HG03442 (cell line): ENCODE measurements around the gene PTMS.

Experiments used
- ATAC-seq: cut with Tn5 transposase; IDR thresholded peaks from one replicate; pipeline ENCODE4 v1.9.1; 2021; ENCODE audit warnings: mild to moderate bottlenecking, moderate library complexity; ENCODE audit not compliant: unreplicated experiment

PTMS gene

DNA sequence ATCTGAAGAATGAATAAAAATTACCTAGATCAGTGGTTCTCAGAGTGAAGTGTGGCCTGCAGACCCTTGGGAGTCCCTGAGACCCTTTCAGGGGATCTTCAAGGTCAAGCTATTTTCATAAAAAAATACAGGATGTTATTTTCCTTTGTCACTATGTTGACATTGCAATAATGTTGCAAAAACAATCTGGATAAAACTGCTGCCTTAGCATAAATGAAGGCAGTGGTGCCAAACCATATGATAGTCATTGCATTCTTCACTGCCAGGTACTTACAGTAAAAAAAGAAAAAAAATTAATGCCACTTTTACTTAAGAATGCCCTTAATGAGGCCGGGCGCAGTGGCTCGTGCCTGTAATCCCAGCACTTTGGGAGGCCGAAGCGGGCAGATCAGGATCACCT is 21.1 kb downstream of the PTMS start:
- ATAC-seq: no peak

- ATAC-seq: no peak
Measured at GRCh38 chr12:6788972-6789924, 23.1 kb downstream of the PTMS start, which contains the start of gene CD4. TSS of gene CD4 (plus strand) at chr12:6789528. CDS start at chr12:6800139, 10,611 bp downstream.

DNA sequence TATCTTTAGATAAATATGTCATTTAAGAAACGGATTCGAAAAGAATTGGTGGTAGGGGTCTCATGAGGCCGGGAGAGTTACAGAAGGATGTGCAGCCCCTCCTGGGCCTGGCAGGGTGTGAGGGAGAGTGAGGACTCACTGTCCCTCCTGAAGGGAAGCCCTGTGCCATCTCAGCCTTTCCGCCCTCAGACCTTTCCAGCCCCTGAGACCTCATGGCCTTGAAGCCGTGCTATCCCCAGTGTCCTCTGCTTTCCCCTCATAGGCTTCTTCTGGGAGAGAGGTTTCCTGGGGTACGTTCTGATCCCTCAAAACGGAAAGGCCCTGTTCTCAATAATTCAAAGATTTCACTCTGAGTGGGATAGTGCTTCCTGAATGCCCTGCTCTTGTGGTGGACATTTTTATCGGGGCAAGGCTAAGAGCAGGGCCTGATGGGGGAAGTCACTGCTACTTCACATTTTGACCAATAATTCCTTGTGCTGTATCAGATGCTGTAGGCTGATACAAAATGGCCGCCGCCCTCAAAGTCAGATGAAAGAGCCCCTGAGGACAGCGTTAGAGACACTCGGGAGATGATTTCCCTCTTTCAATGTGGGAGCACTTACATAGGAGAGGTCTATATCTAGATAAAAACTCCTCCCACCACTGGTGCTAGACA is 24.5 kb downstream of the PTMS start:
- ATAC-seq: no peak

GRCh38 chr12:6791931-6792520 is 25.9 kb downstream of the PTMS start:
- ATAC-seq: no peak

DNA sequence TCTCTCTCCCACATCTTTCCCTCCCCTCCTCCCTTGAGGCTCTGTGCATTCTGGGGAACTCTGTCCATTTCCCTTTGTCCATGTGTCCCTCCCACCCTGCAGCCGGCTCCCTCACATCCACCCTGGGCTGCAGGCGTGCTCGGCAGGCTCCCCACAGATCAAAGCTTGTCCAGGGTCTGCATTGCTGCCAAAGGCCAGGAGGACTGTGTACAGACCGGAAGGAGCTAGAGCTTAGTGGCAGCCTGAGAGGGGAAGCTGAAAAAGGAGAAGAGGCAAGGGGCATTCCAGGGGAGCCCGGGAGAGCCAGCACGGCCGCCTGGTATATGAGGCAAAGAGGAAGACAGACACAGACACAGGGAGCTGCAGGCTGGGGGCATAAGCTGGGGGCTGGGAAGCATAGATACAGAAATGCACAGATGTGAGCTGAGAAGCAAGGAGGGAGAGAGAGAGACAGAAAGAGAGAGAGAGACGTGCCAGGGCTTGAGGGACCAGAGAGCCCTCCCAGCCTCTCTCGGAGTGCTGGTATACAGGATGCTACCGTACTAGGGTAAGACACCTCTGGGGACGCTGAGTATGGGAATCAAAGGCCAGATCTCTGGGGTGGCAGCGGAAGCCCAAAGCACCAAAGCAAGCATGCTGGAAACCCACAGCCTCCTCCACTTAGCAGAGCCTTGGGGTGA is 26.5 kb downstream of the PTMS start:
- ATAC-seq: no peak

GRCh38 chr12:6795088-6795487 is 28.9 kb downstream of the PTMS start:
- ATAC-seq: no peak

GRCh38 chr12:6796576-6796975 is 30.4 kb downstream of the PTMS start:
- ATAC-seq: no peak

DNA sequence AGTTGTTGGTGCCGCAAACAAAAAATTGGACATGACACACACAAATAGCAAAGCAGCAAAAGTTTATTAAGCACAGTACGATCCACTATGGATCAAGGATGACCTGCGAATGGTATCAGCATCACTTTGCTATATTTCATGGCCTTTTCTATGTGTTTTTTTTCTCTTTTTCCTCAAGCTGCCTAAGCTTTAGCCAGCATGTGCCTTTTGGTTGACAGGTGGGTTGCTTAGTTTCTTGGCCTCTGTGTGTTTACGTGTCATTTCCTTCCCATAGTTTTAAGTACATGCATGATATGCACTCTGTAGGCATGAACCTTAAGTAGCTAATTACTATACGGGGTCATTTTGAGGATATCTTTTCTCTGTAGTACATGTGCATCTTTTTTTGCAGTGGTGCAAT is 33.0 kb downstream of the PTMS start:
- ATAC-seq: no peak

GRCh38 chr12:6807170-6807569 is 41.0 kb downstream of the PTMS start:
- ATAC-seq: no peak

GRCh38 chr12:6809056-6809455 is 42.9 kb downstream of the PTMS start:
- no peak for ATAC-seq

GRCh38 chr12:6810758-6811157 is 44.6 kb downstream of the PTMS start:
- no peak for ATAC-seq

DNA sequence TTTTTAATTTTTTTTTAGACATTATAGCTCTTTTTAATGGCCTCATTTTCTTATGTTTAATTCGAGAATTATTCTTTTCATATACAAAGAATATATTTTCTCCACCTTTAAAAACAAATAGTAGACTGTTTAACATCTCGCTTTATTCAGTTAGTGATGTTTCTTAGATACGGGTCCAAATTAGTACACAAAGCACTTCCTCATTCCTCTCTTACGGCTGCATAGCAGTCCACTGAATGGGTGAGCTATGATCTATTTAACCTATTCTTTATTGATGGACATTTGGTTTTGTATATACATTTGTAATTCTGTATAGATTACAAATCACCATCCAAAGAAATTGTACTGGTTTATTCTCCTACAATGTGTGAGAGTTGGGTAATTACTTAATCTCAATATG is 47.2 kb downstream of the PTMS start:
- no peak for ATAC-seq

DNA sequence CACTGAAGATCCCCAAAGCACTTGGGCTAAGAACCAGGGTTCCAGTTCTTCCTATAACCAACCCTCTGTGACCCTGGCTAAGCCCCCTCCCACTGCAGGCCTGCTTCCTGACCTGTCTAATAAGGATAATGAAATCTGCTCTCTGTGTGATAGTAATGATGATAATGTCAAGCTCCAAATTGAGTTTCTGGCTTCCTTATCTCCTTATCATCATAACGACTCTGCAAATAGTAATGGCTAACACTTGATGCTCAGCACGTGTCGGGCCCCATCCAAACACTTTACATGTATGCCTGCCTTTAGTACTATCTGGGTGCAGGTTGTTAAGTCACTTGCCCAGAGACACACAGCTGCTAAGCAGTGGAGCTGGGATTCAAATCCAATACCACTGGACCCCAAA is 50.4 kb downstream of the PTMS start:
- ATAC-seq: no peak

DNA sequence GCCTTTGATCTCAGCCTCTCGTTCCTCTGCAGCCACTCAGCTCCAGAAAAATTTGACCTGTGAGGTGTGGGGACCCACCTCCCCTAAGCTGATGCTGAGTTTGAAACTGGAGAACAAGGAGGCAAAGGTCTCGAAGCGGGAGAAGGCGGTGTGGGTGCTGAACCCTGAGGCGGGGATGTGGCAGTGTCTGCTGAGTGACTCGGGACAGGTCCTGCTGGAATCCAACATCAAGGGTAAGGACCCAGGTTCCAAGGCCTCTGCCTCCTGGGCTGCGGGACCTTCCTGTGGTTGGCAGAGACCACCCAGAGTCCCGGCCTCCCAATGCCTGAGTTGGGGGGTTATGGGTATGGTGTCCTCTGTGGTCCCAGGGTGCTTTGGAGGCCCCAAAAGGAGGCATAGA is 50.9 kb downstream of the PTMS start:
- ATAC-seq: no peak

- no peak for ATAC-seq
Measured at GRCh38 chr12:6817662-6818157, 51.5 kb downstream of the PTMS start.

- ATAC-seq: no peak
Measured at GRCh38 chr12:6818222-6818621, 52.1 kb downstream of the PTMS start.

GRCh38 chr12:6818645-6819044 is 52.5 kb downstream of the PTMS start:
- ATAC-seq: no peak

DNA sequence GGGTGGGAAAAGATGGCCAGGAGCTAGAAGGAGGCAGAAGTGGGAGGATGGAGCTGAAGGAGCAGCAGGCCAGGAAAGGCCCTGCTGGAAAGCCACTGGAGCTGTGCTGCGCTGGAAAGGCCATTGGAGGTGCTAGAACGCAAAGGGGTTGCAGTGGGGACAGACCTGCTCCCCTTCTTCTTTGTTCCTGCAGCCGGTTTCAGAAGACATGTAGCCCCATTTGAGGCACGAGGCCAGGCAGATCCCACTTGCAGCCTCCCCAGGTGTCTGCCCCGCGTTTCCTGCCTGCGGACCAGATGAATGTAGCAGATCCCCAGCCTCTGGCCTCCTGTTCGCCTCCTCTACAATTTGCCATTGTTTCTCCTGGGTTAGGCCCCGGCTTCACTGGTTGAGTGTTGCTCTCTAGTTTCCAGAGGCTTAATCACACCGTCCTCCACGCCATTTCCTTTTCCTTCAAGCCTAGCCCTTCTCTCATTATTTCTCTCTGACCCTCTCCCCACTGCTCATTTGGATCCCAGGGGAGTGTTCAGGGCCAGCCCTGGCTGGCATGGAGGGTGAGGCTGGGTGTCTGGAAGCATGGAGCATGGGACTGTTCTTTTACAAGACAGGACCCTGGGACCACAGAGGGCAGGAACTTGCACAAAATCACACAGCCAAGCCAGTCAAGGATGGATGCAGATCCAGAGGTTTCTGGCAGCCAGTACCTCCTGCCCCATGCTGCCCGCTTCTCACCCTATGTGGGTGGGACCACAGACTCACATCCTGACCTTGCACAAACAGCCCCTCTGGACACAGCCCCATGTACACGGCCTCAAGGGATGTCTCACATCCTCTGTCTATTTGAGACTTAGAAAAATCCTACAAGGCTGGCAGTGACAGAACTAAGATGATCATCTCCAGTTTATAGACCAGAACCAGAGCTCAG is 53.2 kb downstream of the PTMS start:
- ATAC-seq: no peak

DNA sequence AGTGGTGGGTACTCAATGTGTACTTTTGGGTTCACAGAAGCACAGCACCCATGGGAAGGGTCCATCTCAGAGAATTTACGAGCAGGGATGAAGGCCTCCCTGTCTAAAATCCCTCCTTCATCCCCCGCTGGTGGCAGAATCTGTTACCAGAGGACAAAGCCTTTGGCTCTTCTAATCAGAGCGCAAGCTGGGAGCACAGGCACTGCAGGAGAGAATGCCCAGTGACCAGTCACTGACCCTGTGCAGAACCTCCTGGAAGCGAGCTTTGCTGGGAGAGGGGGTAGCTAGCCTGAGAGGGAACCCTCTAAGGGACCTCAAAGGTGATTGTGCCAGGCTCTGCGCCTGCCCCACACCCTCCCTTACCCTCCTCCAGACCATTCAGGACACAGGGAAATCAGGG is 54.0 kb downstream of the PTMS start:
- no peak for ATAC-seq
